ENCODE results near the gene TEKT4.
"Not testable (repeated sequence)": the region's sequence is repeated elsewhere in the genome, so short reads cannot be mapped to it uniquely, and the experiment has no call there.

TEKT4 gene

GRCh38 chr2:94871226-94872087 lies at the start of gene TEKT4:
TEKT4 (plus strand) TSS chr2:94871430; CDS start chr2:94871580, 150 bp downstream.
- DNase-seq, result no peak

GRCh38 chr2:94839224-94839623 lies 32.0 kb upstream of the TEKT4 start:
- DNase-seq, result not testable (repeated sequence)

GRCh38 chr2:94856856-94857255 lies 14.4 kb upstream of the TEKT4 start:
- DNase-seq, result not testable (repeated sequence)

- DNase-seq, result not testable (repeated sequence)
Measured at GRCh38 chr2:94857367-94858162, 13.7 kb upstream of the TEKT4 start.

- not testable (repeated sequence) for DNase-seq
Measured at GRCh38 chr2:94858163-94858888, 12.9 kb upstream of the TEKT4 start.

- no peak for DNase-seq
Measured at GRCh38 chr2:94861308-94862152, 9.7 kb upstream of the TEKT4 start.

- DNase-seq, result not testable (repeated sequence)
Measured at GRCh38 chr2:94862903-94863302, 8.3 kb upstream of the TEKT4 start.

- DNase-seq, result no peak
Measured at GRCh38 chr2:94869131-94869530, 2.1 kb upstream of the TEKT4 start.

- DNase-seq, result no peak
Measured at GRCh38 chr2:94869552-94870439, 1.4 kb upstream of the TEKT4 start.

GRCh38 chr2:94870440-94871225 lies 597 bp upstream of the TEKT4 start:
- DNase-seq, result no peak

- no peak for DNase-seq
Measured at GRCh38 chr2:94872088-94872618, 923 bp downstream of the TEKT4 start.

GRCh38 chr2:94872676-94873361 lies 1.6 kb downstream of the TEKT4 start:
- no peak for DNase-seq

- no peak for DNase-seq
Measured at GRCh38 chr2:94873362-94874276, 2.4 kb downstream of the TEKT4 start.

GRCh38 chr2:94874277-94874997 lies 3.2 kb downstream of the TEKT4 start:
- DNase-seq, result peak; percentile 52

GRCh38 chr2:94875064-94875819 lies 4.0 kb downstream of the TEKT4 start:
- no peak for DNase-seq

GRCh38 chr2:94875820-94876522 lies 4.7 kb downstream of the TEKT4 start:
- no peak for DNase-seq

Data from CD4-positive, alpha-beta T cell treated with Interleukin-12 subunit alpha and Interleukin-12 subunit beta, for 1 hour (primary cell).